Thoracic aorta (tissue), 2 donors: Measurements from ENCODE around the gene TTC3. TPM values are rescaled to one million over a fixed set of nuclear protein-coding genes. Genes with fewer than 3 reads are reported as not detected.

ENCODE experiments used
- ATAC-seq: fragments of 150-250 bp; one replicate; pipeline ENCODE4 v1.8.0; 2017; ENCODE audit warnings: low read depth; ENCODE audit not compliant: insufficient number of reproducible peaks, low FRiP score
- DNase-seq: peaks from one replicate; pipeline ENCODE4 v3.0.0-alpha.2; 2020; ENCODE audit warnings: low spot score
- H3K27ac ChIP-seq, 2 donors: fragments of 200-600 bp; sonication (generic); 1 replicate in 1 of 2; 2 replicates in 1 of 2; pipeline ENCODE4 v1.5.1; 2016; ENCODE audit warnings: mild to moderate bottlenecking in 2 of 2, moderate library complexity in 2 of 2
- H3K27me3 ChIP-seq: fragments of 200-600 bp; sonication (generic); replicated peaks from 2 replicates; pipeline ENCODE4 v1.6.0; 2016; ENCODE audit warnings: mild to moderate bottlenecking; ENCODE audit not compliant: insufficient read depth
- H3K36me3 ChIP-seq: fragments of 200-600 bp; sonication (generic); one replicate; pipeline ENCODE4 v1.5.1; 2016
- H3K4me1 ChIP-seq, 2 donors: fragments of 200-600 bp; sonication (generic); 1 replicate in 1 of 2; 2 replicates in 1 of 2; pipeline versions ENCODE4 v1.5.1 to v1.6.0; 2016; ENCODE audit warnings: low read depth in 2 of 2, mild to moderate bottlenecking in 1 of 2; ENCODE audit not compliant: control insufficient read depth in 1 of 2
- H3K4me3 ChIP-seq: fragments of 200-600 bp; sonication (generic); 2 replicates; pipeline ENCODE4 v1.5.1; 2016; ENCODE audit warnings: mild to moderate bottlenecking
- H3K9me3 ChIP-seq: fragments of 200-600 bp; sonication (generic); 2 replicates; pipeline ENCODE4 v1.5.1; 2016
- total RNA-seq, 2 donors: library from RNA; depleted of rRNA; stranded (reverse); fragments of >200 nt; gene quantifications; one replicate each; pipeline versions ENCODE4 v1.1.0 to v1.2.3, GENCODE V29; 2016
- TF ChIP-seq, protein P1 (sequence below): fragments of 200-600 bp; sonication (generic); IDR thresholded peaks from one replicate; pipeline ENCODE4 v1.5.1; 2019; ENCODE audit warnings: antibody characterized with exemption

Gene TTC3
- total RNA-seq, 2 donors from 2014 or later = 85.2 to 115 TPM

DNA sequence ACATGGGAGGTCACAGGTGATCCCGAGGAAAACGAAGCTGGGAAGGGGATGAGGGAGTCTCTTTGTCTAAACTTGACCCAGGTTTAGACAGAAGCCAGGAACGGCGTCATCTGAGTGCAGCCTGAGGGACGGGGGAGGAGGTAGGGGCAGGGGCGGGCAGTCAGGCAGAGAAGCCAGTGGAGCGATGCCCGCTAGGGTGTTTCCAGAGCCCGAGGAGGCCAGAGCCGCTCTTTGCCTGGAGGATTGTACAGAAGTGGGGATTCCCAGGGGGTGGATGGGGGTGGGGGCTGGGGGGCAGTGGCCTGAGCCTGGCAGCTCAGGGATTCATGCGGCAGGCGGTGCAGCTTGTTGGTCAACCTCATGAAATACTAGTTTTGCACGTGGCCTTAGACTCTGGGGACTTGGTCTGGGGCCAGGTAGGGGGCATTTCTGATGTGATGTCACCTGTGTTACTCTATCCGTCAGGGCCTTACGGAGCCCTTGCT lies 135.7 kb downstream of the TTC3 start:
- no peaks in the 10 kb centered on the region for H3K9me3 ChIP-seq
- H3K4me3 ChIP-seq = peak overlapping the region; percentile 63
- H3K36me3 ChIP-seq = no peaks in the 10 kb centered on the region
- H3K27ac ChIP-seq = peak overlapping the region; percentile 68 to 84
- no peaks in the 10 kb centered on the region for H3K27me3 ChIP-seq
- TF ChIP-seq, protein P1, sequence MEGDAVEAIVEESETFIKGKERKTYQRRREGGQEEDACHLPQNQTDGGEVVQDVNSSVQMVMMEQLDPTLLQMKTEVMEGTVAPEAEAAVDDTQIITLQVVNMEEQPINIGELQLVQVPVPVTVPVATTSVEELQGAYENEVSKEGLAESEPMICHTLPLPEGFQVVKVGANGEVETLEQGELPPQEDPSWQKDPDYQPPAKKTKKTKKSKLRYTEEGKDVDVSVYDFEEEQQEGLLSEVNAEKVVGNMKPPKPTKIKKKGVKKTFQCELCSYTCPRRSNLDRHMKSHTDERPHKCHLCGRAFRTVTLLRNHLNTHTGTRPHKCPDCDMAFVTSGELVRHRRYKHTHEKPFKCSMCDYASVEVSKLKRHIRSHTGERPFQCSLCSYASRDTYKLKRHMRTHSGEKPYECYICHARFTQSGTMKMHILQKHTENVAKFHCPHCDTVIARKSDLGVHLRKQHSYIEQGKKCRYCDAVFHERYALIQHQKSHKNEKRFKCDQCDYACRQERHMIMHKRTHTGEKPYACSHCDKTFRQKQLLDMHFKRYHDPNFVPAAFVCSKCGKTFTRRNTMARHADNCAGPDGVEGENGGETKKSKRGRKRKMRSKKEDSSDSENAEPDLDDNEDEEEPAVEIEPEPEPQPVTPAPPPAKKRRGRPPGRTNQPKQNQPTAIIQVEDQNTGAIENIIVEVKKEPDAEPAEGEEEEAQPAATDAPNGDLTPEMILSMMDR = no peak
- ATAC-seq (no peak), DNase-seq (no peak)
- peaks cover 15 to 24% of the 10 kb centered on the region in 2 donors for H3K4me1 ChIP-seq

DNA sequence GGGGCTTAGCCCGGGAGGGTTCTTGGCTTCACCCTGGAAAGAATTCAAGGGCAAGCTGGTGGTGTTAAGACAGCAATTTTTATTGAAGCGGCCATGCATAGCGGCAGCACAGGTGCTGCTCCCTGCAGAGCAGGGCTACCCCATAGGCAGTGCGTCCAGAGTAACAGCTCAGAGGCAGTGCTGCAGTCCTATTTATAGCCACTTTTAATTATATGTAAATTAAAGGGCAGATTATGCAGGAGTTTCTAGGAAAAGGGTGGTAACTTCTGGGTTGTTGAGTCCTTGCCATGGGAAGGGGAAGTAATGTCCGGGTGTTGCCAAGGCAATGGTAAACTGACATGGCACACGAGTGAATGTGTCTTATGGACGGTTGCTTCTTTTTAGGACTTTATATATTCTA lies 137.1 kb downstream of the TTC3 start:
- H3K36me3 ChIP-seq = no peaks in the 10 kb centered on the region
- DNase-seq (no peak), ATAC-seq (no peak)
- TF ChIP-seq, protein P1 = no peak
- H3K4me1 ChIP-seq = peaks cover 15 to 24% of the 10 kb centered on the region in 2 donors
- no peaks in the 10 kb centered on the region for H3K9me3 ChIP-seq
- H3K27ac ChIP-seq = no peak overlapping the region
- H3K4me3 ChIP-seq = no peak overlapping the region
- H3K27me3 ChIP-seq = no peaks in the 10 kb centered on the region

GRCh38 chr21:37210799-37211198 lies 137.7 kb downstream of the TTC3 start:
- ATAC-seq (no peak), DNase-seq (no peak)
- no peaks in the 10 kb centered on the region for H3K9me3 ChIP-seq
- peaks cover 15 to 24% of the 10 kb centered on the region in 2 donors for H3K4me1 ChIP-seq
- no peak overlapping the region for H3K27ac ChIP-seq
- no peaks in the 10 kb centered on the region for H3K27me3 ChIP-seq
- TF ChIP-seq, protein P1 = no peak
- no peaks in the 10 kb centered on the region for H3K36me3 ChIP-seq
- H3K4me3 ChIP-seq = no peak overlapping the region

DNA sequence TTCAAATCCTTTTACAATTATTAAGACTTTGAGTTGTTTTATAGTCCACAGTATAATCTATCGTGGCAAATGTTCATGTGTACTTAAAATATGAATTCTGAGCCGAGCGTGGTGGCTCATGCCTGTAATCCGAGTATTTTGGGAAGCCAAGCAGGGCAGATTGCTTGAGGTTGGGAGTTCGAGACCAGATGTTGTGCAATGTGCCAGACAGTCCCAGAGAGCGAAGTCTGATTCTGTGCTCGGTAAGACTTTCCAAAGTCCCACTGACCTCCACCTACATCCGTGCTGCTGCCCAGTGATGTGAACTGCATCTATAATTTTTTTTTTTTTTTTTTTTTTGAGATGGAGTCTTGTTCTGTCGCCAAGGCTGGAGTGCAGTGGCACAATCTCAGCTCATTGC lies 141.9 kb downstream of the TTC3 start:
- H3K27ac ChIP-seq = no peak overlapping the region
- H3K4me1 ChIP-seq = peaks cover 2 to 3% of the 10 kb centered on the region in 2 donors
- no peaks in the 10 kb centered on the region for H3K27me3 ChIP-seq
- DNase-seq = no peak
- no peaks in the 10 kb centered on the region for H3K9me3 ChIP-seq
- H3K4me3 ChIP-seq = no peak overlapping the region
- no peaks in the 10 kb centered on the region for H3K36me3 ChIP-seq
- no peak for ATAC-seq
- TF ChIP-seq, protein P1 = no peak

DNA sequence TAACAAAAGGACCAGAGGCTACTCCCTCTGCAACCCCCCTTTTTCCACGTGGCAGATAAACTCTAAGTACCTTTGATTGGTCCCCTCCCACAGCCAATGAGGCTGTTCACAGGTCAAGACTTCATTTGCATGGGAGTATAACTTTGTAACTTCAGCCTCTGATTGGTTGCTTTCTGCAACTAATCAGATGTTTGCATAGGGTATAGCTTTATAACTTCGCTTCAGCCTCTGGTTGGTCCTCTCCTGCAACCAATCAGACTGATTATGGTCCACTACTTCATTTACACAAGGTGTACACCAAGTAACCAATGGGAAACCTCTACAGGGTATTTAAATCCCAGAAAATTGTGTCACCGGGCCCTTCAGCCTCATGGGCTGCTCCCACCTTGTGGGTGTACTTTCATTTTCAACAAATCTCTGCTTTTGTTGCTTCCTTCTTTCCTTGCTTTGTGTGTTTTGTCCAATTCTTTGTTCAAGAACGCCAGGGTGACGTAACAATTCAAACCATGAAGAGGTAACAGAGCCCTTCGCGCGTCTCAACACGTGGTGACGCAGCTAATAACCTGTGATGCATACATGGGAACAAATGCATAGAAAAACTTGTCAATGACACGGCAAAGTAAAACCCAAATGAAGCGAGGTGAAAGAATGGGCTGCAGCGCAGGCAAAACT lies 146.8 kb downstream of the TTC3 start:
- H3K27me3 ChIP-seq = no peaks in the 10 kb centered on the region
- no peak for ATAC-seq
- H3K9me3 ChIP-seq = no peaks in the 10 kb centered on the region
- peaks cover 10% of the 10 kb centered on the region for H3K36me3 ChIP-seq
- TF ChIP-seq, protein P1 = no peak
- DNase-seq = no peak
- peak overlapping the region in 1 of 2 donors; percentile 81 for H3K27ac ChIP-seq
- H3K4me1 ChIP-seq = peaks cover 5 to 6% of the 10 kb centered on the region in 2 donors
- H3K4me3 ChIP-seq = peak overlapping the region; percentile 89
